CD4-positive, CD25-positive, alpha-beta regulatory T cell (primary cell): ENCODE measurements around the gene COL4A6. TPM values are rescaled to one million over a fixed set of nuclear protein-coding genes. Genes with fewer than 3 reads are reported as not detected.

Source experiments
- ATAC-seq, 2 donors: fragments of 150-1000 bp; cut with Tn5 transposase; one replicate each; pipeline ENCODE4 v1.10.0; 2021; ENCODE audit warnings: low read depth in 2 of 2, moderate number of reproducible peaks in 2 of 2, moderate library complexity in 1 of 2
- DNase-seq, 3 donors: peaks; one replicate each; pipeline versions ENCODE4 v3.0.0 to v3.0.0-alpha.2; 2012 to 2022; ENCODE audit warnings: mixed read lengths in 1 of 3
- H3K27ac ChIP-seq: one replicate; pipeline ENCODE4 v1.7.0; 2013; ENCODE audit warnings: mild to moderate bottlenecking, low read length; ENCODE audit not compliant: insufficient read depth, poor library complexity, severe bottlenecking
- H3K27me3 ChIP-seq: one replicate; pipeline ENCODE4 v1.7.0; 2013; ENCODE audit warnings: low read length; ENCODE audit not compliant: control insufficient read depth, insufficient read depth
- H3K36me3 ChIP-seq: one replicate; pipeline ENCODE4 v1.7.0; 2013; ENCODE audit warnings: mild to moderate bottlenecking, low read length, moderate library complexity; ENCODE audit not compliant: control insufficient read depth, insufficient read depth
- H3K4me1 ChIP-seq: 2 replicates; pipeline ENCODE4 v1.7.0; 2013; ENCODE audit warnings: mild to moderate bottlenecking, low read length; ENCODE audit not compliant: insufficient read depth, control insufficient read depth, poor library complexity, severe bottlenecking
- H3K4me3 ChIP-seq: one replicate; pipeline ENCODE4 v1.7.0; 2013; ENCODE audit warnings: low read depth, mild to moderate bottlenecking, low read length, moderate library complexity
- H3K9me3 ChIP-seq, 2 experiments: 1 replicate in 1 of 2; 2 replicates in 1 of 2; pipeline ENCODE4 v1.7.0; 2013; ENCODE audit warnings: low read length in 2 of 2, mild to moderate bottlenecking in 1 of 2, moderate library complexity in 1 of 2; ENCODE audit not compliant: control insufficient read depth in 2 of 2
- H3K27ac Mint-ChIP-seq, 3 donors: one replicate each; pipeline ENCODE4 v1.8.0; 2020 to 2022; ENCODE audit warnings: mild to moderate bottlenecking in 3 of 3, mixed read lengths in 3 of 3, moderate library complexity in 2 of 3
- H3K27me3 Mint-ChIP-seq: one replicate; pipeline ENCODE4 v1.8.0; 2022; ENCODE audit warnings: mild to moderate bottlenecking, mixed read lengths
- H3K36me3 Mint-ChIP-seq: one replicate; pipeline ENCODE4 v1.8.0; 2020; ENCODE audit warnings: mixed read lengths
- H3K4me1 Mint-ChIP-seq, 4 donors: one replicate each; pipeline ENCODE4 v1.8.0; 2020 to 2022; ENCODE audit warnings: mixed read lengths in 4 of 4, mild to moderate bottlenecking in 1 of 4
- H3K4me3 Mint-ChIP-seq, 4 donors: one replicate each; pipeline ENCODE4 v1.8.0; 2020 to 2022; ENCODE audit warnings: mild to moderate bottlenecking in 4 of 4, mixed read lengths in 4 of 4, moderate library complexity in 3 of 4
- H3K9me3 Mint-ChIP-seq, 7 donors: one replicate each; pipeline ENCODE4 v1.8.0; 2020 to 2022; ENCODE audit warnings: mixed read lengths in 7 of 7, mild to moderate bottlenecking in 3 of 7, moderate library complexity in 2 of 7
- polyA plus RNA-seq, 4 donors: library from polyadenylated mRNA; unstranded; fragments of 300-500 nt; fragmentation: Illumina TruSeq; gene quantifications; one replicate each; pipeline ENCODE4 v1.2.3, GENCODE V29; 2021
- total RNA-seq: library from RNA; stranded (reverse); gene quantifications from one replicate; pipeline ENCODE4 v1.2.3, GENCODE V29; 2022

COL4A6 gene
- total and polyA plus RNA-seq, 5 donors from 2014 or later: not detected

GRCh38 chrX:108285356-108285755 lies 152.9 kb downstream of the COL4A6 start:
- no peak for DNase-seq

GRCh38 chrX:108275732-108276131 lies 162.5 kb downstream of the COL4A6 start:
- H3K36me3 Mint-ChIP-seq: no peaks in the 10 kb centered on the region
- H3K27ac ChIP-seq: no peak overlapping the region
- no peak overlapping the region for H3K27ac Mint-ChIP-seq
- H3K9me3 ChIP-seq: no peaks in the 10 kb centered on the region
- no peak overlapping the region for H3K4me3 Mint-ChIP-seq
- H3K27me3 Mint-ChIP-seq: no peaks in the 10 kb centered on the region
- H3K4me3 ChIP-seq: no peak overlapping the region
- no peak for ATAC-seq
- H3K9me3 Mint-ChIP-seq: peaks cover 0 to 4% (median 0%) of the 10 kb centered on the region in 7 donors
- no peaks in the 10 kb centered on the region for H3K36me3 ChIP-seq
- no peaks in the 10 kb centered on the region for H3K27me3 ChIP-seq
- DNase-seq: no peak
- no peaks in the 10 kb centered on the region for H3K4me1 Mint-ChIP-seq
- no peaks in the 10 kb centered on the region for H3K4me1 ChIP-seq

More at GRCh38 chrX:108285356-108285755, 152.9 kb downstream of the COL4A6 start:
- H3K4me1 Mint-ChIP-seq: no peaks in the 10 kb centered on the region
- H3K4me1 ChIP-seq: no peaks in the 10 kb centered on the region
- no peaks in the 10 kb centered on the region for H3K9me3 Mint-ChIP-seq
- no peak for ATAC-seq
- no peaks in the 10 kb centered on the region for H3K36me3 Mint-ChIP-seq
- H3K4me3 Mint-ChIP-seq: no peak overlapping the region
- no peaks in the 10 kb centered on the region for H3K9me3 ChIP-seq
- no peaks in the 10 kb centered on the region for H3K27me3 ChIP-seq
- H3K4me3 ChIP-seq: no peak overlapping the region
- H3K27ac ChIP-seq: no peak overlapping the region
- H3K36me3 ChIP-seq: no peaks in the 10 kb centered on the region
- H3K27ac Mint-ChIP-seq: no peak overlapping the region
- no peaks in the 10 kb centered on the region for H3K27me3 Mint-ChIP-seq

- no peak for DNase-seq
- H3K27me3 Mint-ChIP-seq: no peaks in the 10 kb centered on the region
- no peak overlapping the region for H3K4me3 Mint-ChIP-seq
- Histone ChIP-seq H3K27me3 (peaks cover 3% of the 10 kb centered on the region), H3K4me3 (no peak overlapping the region), H3K9me3 (no peaks in the 10 kb centered on the region), H3K36me3 (no peaks in the 10 kb centered on the region), H3K27ac (no peak overlapping the region), H3K4me1 (no peaks in the 10 kb centered on the region)
- H3K4me1 Mint-ChIP-seq: no peaks in the 10 kb centered on the region
- H3K27ac Mint-ChIP-seq: no peak overlapping the region
- H3K9me3 Mint-ChIP-seq: peaks cover 0 to 1% (median 0%) of the 10 kb centered on the region in 7 donors
- H3K36me3 Mint-ChIP-seq: no peaks in the 10 kb centered on the region
- no peak for ATAC-seq
These were observed 166.8 kb downstream of the COL4A6 start for GRCh38 chrX:108271397-108271787.

GRCh38 chrX:108270739-108271396 lies 167.4 kb downstream of the COL4A6 start:
- no peak overlapping the region for H3K27ac ChIP-seq
- H3K4me3 ChIP-seq: no peak overlapping the region
- Mint-ChIP-seq H3K27me3 (no peaks in the 10 kb centered on the region), H3K36me3 (no peaks in the 10 kb centered on the region), H3K4me1 (no peaks in the 10 kb centered on the region), H3K27ac (no peak overlapping the region), H3K4me3 (no peak overlapping the region), H3K9me3 (peaks cover 0 to 1% (median 0%) of the 10 kb centered on the region in 7 donors)
- H3K27me3 ChIP-seq: peaks cover 3% of the 10 kb centered on the region
- no peaks in the 10 kb centered on the region for H3K4me1 ChIP-seq
- ATAC-seq (no peak), DNase-seq (no peak)
- H3K36me3 ChIP-seq: no peaks in the 10 kb centered on the region
- no peaks in the 10 kb centered on the region for H3K9me3 ChIP-seq

- no peak for ATAC-seq
- no peaks in the 10 kb centered on the region for H3K4me1 ChIP-seq
- H3K36me3 Mint-ChIP-seq: no peaks in the 10 kb centered on the region
- no peaks in the 10 kb centered on the region for H3K4me1 Mint-ChIP-seq
- no peaks in the 10 kb centered on the region for H3K9me3 ChIP-seq
- no peak for DNase-seq
- H3K9me3 Mint-ChIP-seq: peaks cover 0 to 1% (median 0%) of the 10 kb centered on the region in 7 donors
- peaks cover 3% of the 10 kb centered on the region for H3K27me3 ChIP-seq
- H3K27me3 Mint-ChIP-seq: no peaks in the 10 kb centered on the region
- no peak overlapping the region for H3K27ac Mint-ChIP-seq
- H3K27ac ChIP-seq: no peak overlapping the region
- no peak overlapping the region for H3K4me3 Mint-ChIP-seq
- no peaks in the 10 kb centered on the region for H3K36me3 ChIP-seq
- H3K4me3 ChIP-seq: no peak overlapping the region
These were observed 167.9 kb downstream of the COL4A6 start for GRCh38 chrX:108270280-108270679.

GRCh38 chrX:108268434-108269080 lies 169.7 kb downstream of the COL4A6 start:
- Histone ChIP-seq H3K4me3 (no peak overlapping the region), H3K27me3 (peaks cover 3% of the 10 kb centered on the region), H3K36me3 (no peaks in the 10 kb centered on the region), H3K9me3 (no peaks in the 10 kb centered on the region), H3K27ac (no peak overlapping the region), H3K4me1 (no peaks in the 10 kb centered on the region)
- Mint-ChIP-seq H3K9me3 (peaks cover 0 to 1% (median 0%) of the 10 kb centered on the region in 7 donors), H3K4me3 (no peak overlapping the region), H3K27me3 (no peaks in the 10 kb centered on the region), H3K4me1 (no peaks in the 10 kb centered on the region), H3K36me3 (no peaks in the 10 kb centered on the region), H3K27ac (no peak overlapping the region)
- ATAC-seq (no peak), DNase-seq (no peak)

- DNase-seq (no peak), ATAC-seq (no peak)
- no peaks in the 10 kb centered on the region for H3K9me3 ChIP-seq
- H3K27me3 ChIP-seq: peaks cover 3% of the 10 kb centered on the region
- Mint-ChIP-seq H3K27ac (no peak overlapping the region), H3K9me3 (peaks cover 0 to 1% (median 0%) of the 10 kb centered on the region in 7 donors), H3K36me3 (no peaks in the 10 kb centered on the region), H3K4me1 (no peaks in the 10 kb centered on the region), H3K27me3 (no peaks in the 10 kb centered on the region), H3K4me3 (no peak overlapping the region)
- H3K4me1 ChIP-seq: no peaks in the 10 kb centered on the region
- no peaks in the 10 kb centered on the region for H3K36me3 ChIP-seq
- H3K27ac ChIP-seq: no peak overlapping the region
- H3K4me3 ChIP-seq: no peak overlapping the region
These were observed 170.7 kb downstream of the COL4A6 start for GRCh38 chrX:108267557-108267956.

GRCh38 chrX:108264376-108264775 lies 173.8 kb downstream of the COL4A6 start:
- H3K9me3 ChIP-seq: no peaks in the 10 kb centered on the region
- no peak overlapping the region for H3K27ac Mint-ChIP-seq
- no peak overlapping the region for H3K4me3 ChIP-seq
- DNase-seq (no peak), ATAC-seq (no peak)
- no peaks in the 10 kb centered on the region for H3K4me1 Mint-ChIP-seq
- no peak overlapping the region for H3K4me3 Mint-ChIP-seq
- H3K36me3 Mint-ChIP-seq: no peaks in the 10 kb centered on the region
- H3K4me1 ChIP-seq: no peaks in the 10 kb centered on the region
- H3K9me3 Mint-ChIP-seq: no peaks in the 10 kb centered on the region
- H3K27me3 ChIP-seq: peaks cover 3% of the 10 kb centered on the region
- H3K36me3 ChIP-seq: no peaks in the 10 kb centered on the region
- no peak overlapping the region for H3K27ac ChIP-seq
- no peaks in the 10 kb centered on the region for H3K27me3 Mint-ChIP-seq
